Suprapubic skin (tissue), 3 donors: ENCODE measurements around the gene ROBO1.

Source experiments
- POLR2AphosphoS5 ChIP-seq, 3 donors: sonication (generic); formaldehyde crosslinking; IDR thresholded peaks; one replicate each; pipeline ENCODE4 v1.6.1; 2017; ENCODE audit warnings: antibody characterized with exemption in 3 of 3
- TF ChIP-seq, protein P1 (sequence below), 2 donors: fragments of 200-600 bp in 1 of 2; fragments of 450-650 bp in 1 of 2; sonication (generic) in 1 of 2; IDR thresholded peaks; one replicate each; pipeline ENCODE4 v1.5.1; 2016 to 2019; ENCODE audit warnings: antibody characterized with exemption in 2 of 2, mild to moderate bottlenecking in 1 of 2, moderate library complexity in 1 of 2

DNA sequence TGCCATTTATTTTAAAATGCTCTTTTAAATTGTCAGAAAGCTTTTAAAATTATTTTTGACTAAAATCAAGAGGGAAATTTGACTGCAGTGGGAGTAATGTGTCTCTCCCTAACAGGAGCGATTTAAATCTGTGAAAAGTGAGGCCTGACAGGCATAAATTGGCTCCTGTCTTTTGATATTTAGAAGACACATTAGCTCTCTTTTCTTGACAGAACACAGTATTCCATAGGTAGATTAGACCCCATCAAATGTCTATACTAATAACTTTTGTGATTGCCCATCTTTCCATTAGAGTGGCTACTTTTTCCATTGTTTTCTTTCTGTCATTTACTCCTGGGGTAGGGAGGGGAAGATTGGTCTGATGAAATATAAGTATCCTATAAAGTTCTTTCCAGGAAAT is 866.3 kb downstream of the ROBO1 start:
- TF ChIP-seq, protein P1, sequence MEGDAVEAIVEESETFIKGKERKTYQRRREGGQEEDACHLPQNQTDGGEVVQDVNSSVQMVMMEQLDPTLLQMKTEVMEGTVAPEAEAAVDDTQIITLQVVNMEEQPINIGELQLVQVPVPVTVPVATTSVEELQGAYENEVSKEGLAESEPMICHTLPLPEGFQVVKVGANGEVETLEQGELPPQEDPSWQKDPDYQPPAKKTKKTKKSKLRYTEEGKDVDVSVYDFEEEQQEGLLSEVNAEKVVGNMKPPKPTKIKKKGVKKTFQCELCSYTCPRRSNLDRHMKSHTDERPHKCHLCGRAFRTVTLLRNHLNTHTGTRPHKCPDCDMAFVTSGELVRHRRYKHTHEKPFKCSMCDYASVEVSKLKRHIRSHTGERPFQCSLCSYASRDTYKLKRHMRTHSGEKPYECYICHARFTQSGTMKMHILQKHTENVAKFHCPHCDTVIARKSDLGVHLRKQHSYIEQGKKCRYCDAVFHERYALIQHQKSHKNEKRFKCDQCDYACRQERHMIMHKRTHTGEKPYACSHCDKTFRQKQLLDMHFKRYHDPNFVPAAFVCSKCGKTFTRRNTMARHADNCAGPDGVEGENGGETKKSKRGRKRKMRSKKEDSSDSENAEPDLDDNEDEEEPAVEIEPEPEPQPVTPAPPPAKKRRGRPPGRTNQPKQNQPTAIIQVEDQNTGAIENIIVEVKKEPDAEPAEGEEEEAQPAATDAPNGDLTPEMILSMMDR (IDR thresholded peaks at IDR 0.05) = no peak
- TF ChIP-seq POLR2AphosphoS5 (IDR thresholded peaks at IDR 0.05) = no peak
